Adrenal gland (tissue), 12 donors: ENCODE measurements around the gene CHST14. TPM values are rescaled to one million over a fixed set of nuclear protein-coding genes. Genes with fewer than 3 reads are reported as not detected.

Experiments used
- DNase-seq, 7 donors: peaks; one replicate each; pipeline ENCODE4 v3.0.0-alpha.2; 2019 to 2020
- H3K27ac ChIP-seq, 5 donors: fragments of 200-600 bp; sonication (generic) in 4 of 5; 1 replicate in 3 of 5; 2 replicates in 2 of 5; pipeline versions ENCODE4 v1.5.1 to v1.8.0; 2016 to 2020; ENCODE audit warnings: mild to moderate bottlenecking in 1 of 5
- H3K27me3 ChIP-seq: fragments of 200-600 bp; 2 replicates; pipeline ENCODE4 v1.8.0; 2021
- H3K36me3 ChIP-seq, 2 donors: fragments of 200-600 bp; replicated peaks in 1 of 2; 1 replicate in 1 of 2; 2 replicates in 1 of 2; pipeline versions ENCODE4 v1.5.1 to v1.8.0; 2018 to 2022
- H3K4me1 ChIP-seq, 2 donors: fragments of 200-600 bp; replicated peaks in 1 of 2; 1 replicate in 1 of 2; 2 replicates in 1 of 2; pipeline versions ENCODE4 v1.5.1 to v1.8.0; 2018 to 2021
- H3K4me3 ChIP-seq, 4 donors: fragments of 200-600 bp; sonication (generic) in 3 of 4; one replicate each; pipeline ENCODE4 v1.5.1; 2016 to 2018
- H3K9me3 ChIP-seq, 3 donors: fragments of 200-600 bp; sonication (generic) in 1 of 3; replicated peaks in 1 of 3; 1 replicate in 2 of 3; 2 replicates in 1 of 3; pipeline versions ENCODE4 v1.5.1 to v1.8.0; 2016 to 2021
- CTCF ChIP-seq, 6 experiments: fragments of 450-650 bp in 4 of 6; fragments of 200-600 bp in 2 of 6; sonication (generic) in 1 of 6; IDR thresholded peaks; 1 replicate in 5 of 6; 2 replicates in 1 of 6; pipeline versions ENCODE4 v1.5.1 to v1.8.0; 2016 to 2021; ENCODE audit warnings: antibody characterized with exemption in 6 of 6, mild to moderate bottlenecking in 2 of 6, moderate library complexity in 1 of 6
- POLR2A ChIP-seq, 2 donors: fragments of 450-650 bp; IDR thresholded peaks; one replicate each; pipeline ENCODE4 v1.6.1; 2017; ENCODE audit warnings: antibody characterized with exemption in 2 of 2, mild to moderate bottlenecking in 2 of 2, moderate library complexity in 1 of 2
- WGBS, 4 donors: extraction: QIAGEN DNeasy Blood & Tissue Kit in 2 of 4; methylation state at CpG; one replicate each; pipeline versions ENCODE4 v1.1.5 to v1.1.7; 2013 to 2017; 5-methylcytosine and 5-hydroxymethylcytosine counted together
- intact Hi-C, 2 donors: fragments of 100-400 bp; cut with DNase I; formaldehyde crosslinking; loops; one replicate each; pipeline versions ENCODE4 v1.14.1 to v1.15.0; 2022 to 2023
- polyA plus RNA-seq, 3 donors: library from polyadenylated mRNA; stranded (reverse); fragments of 200-250 nt in 2 of 3; fragments of 350-450 nt in 1 of 3; fragmentation: Illumina TruSeq in 1 of 3; extraction: RNeasy Lipid Tissue Mini Kit (QIAGEN cat#74804) in 1 of 3; gene quantifications; one replicate each; pipeline ENCODE4 v1.2.3, GENCODE V29; 2013 to 2014
- total RNA-seq, 9 donors: library from RNA; depleted of rRNA in 4 of 9; stranded (reverse); fragments of >200 nt in 4 of 9; fragments of 120-200 nt in 1 of 9; fragmentation: NEBNext Ultra II Directional in 1 of 9; extraction: Animal tissue kit (Norgen Biotek cat#: 25700) in 1 of 9; gene quantifications; one replicate each; pipeline versions ENCODE4 v1.1.0 to v1.2.4, GENCODE V29; 2013 to 2023
- donor health status: healthy with polysubstance abuse.
- donor health status: Bipolar disorder and iron deficiency.
- donor health status: DM: yes; HTN: yes; CAD: no.
- donor health status: DM: no; HTN: no; CAD: no.
- donor health status: DM: no; HTN: no; CAD: no.
- donor health status: DM: yes; HTN: yes; CAD: no.

CHST14 gene
- total and polyA plus RNA-seq, 12 donors: 5.0 to 20.6 (median 10.0) TPM

- H3K27ac ChIP-seq: no peak overlapping the region
- H3K27me3 ChIP-seq: no peaks in the 10 kb centered on the region
- H3K9me3 ChIP-seq: no peaks in the 10 kb centered on the region
- H3K4me1 ChIP-seq: peaks cover 0 to 2% of the 10 kb centered on the region in 2 donors
- no peak for DNase-seq
- TF ChIP-seq CTCF (IDR thresholded peaks at IDR 0.05): no peak
- TF ChIP-seq POLR2A (IDR thresholded peaks at IDR 0.05): no peak
- H3K36me3 ChIP-seq: peaks cover 0 to 57% of the 10 kb centered on the region in 2 donors
- intact Hi-C loops: no loop called here
- no peak overlapping the region for H3K4me3 ChIP-seq
- 78 to 89% (median 86%) methylated on average over 10 to 14 of the region's 14 CpGs for WGBS, 4 donors
Observed at GRCh38 chr15:40463886-40464545, 6.8 kb upstream of the CHST14 start.

GRCh38 chr15:40464595-40465185, 6.1 kb upstream of the CHST14 start:
- H3K9me3 ChIP-seq: no peaks in the 10 kb centered on the region
- H3K27ac ChIP-seq: no peak overlapping the region
- intact Hi-C loops: no loop called here
- WGBS, 4 donors: 92 to 97% (median 96%) methylated on average over 3 of the region's 3 CpGs
- H3K27me3 ChIP-seq: no peaks in the 10 kb centered on the region
- H3K36me3 ChIP-seq: peaks cover 0 to 51% of the 10 kb centered on the region in 2 donors
- TF ChIP-seq POLR2A (IDR thresholded peaks at IDR 0.05) (no peak), CTCF (IDR thresholded peaks at IDR 0.05) (no peak)
- H3K4me3 ChIP-seq: no peak overlapping the region
- DNase-seq: no peak
- no peaks in the 10 kb centered on the region for H3K4me1 ChIP-seq

GRCh38 chr15:40465939-40466338, 4.8 kb upstream of the CHST14 start:
- WGBS, 4 donors: 93 to 97% (median 97%) methylated on average over 7 to 10 of the region's 10 CpGs
- no peak for DNase-seq
- peak overlapping the region in 1 of 5 donors; percentile 24 for H3K27ac ChIP-seq
- H3K4me1 ChIP-seq: peaks cover 0 to 9% of the 10 kb centered on the region in 2 donors
- no peaks in the 10 kb centered on the region for H3K9me3 ChIP-seq
- intact Hi-C loops: no loop called here
- no peak for TF ChIP-seq CTCF (IDR thresholded peaks at IDR 0.05)
- no peak for TF ChIP-seq POLR2A (IDR thresholded peaks at IDR 0.05)
- H3K36me3 ChIP-seq: peaks cover 0 to 50% of the 10 kb centered on the region in 2 donors
- H3K27me3 ChIP-seq: no peaks in the 10 kb centered on the region
- H3K4me3 ChIP-seq: no peak overlapping the region

- Histone ChIP-seq H3K27me3 (no peaks in the 10 kb centered on the region), H3K4me3 (no peak overlapping the region), H3K36me3 (peaks cover 0 to 49% of the 10 kb centered on the region in 2 donors), H3K9me3 (no peaks in the 10 kb centered on the region), H3K27ac (peak overlapping the region in 1 of 5 donors; percentile 24), H3K4me1 (peaks cover 0 to 14% of the 10 kb centered on the region in 2 donors)
- intact Hi-C loops: no loop called here
- peak in 1 of 7 donors; percentile 31 for DNase-seq
- TF ChIP-seq CTCF (IDR thresholded peaks at IDR 0.05) (no peak), POLR2A (IDR thresholded peaks at IDR 0.05) (no peak)
- WGBS, 4 donors: 76 to 81% (median 78%) methylated on average over 6 to 7 of the region's 7 CpGs
Observed at GRCh38 chr15:40466426-40467260, 4.1 kb upstream of the CHST14 start.
